Measurements from ENCODE around the gene PACS1.

The PACS1 gene

GRCh38 chr11:66050581-66051231 is 19.4 kb upstream of the PACS1 start:
- FAIRE-seq, result no peak

DNA sequence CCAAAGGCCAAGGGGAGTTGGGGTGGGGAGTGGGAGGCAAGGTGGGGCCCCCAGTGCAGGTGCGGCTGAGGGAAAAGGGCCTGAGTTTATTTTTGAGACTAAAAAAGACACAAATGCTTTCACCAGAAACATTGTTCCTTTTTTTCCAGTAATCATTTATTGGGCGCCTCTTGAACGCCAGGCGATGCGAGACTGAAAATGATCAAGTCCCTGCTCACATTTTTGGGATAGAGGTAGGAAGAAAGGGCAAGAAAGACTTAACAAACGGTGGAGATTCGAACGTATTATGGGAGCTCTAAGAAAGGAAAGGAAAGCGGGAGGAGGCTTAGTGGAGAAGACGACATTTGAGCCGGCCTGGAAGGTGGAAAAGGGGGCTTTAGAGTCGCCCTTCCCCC is 18.7 kb upstream of the PACS1 start:
- no peak for FAIRE-seq

- FAIRE-seq, result peak; percentile 91
Observed at GRCh38 chr11:66051766-66052663, 18.1 kb upstream of the PACS1 start, which contains the start of gene SF3B2. Gene SF3B2 (plus strand): TSS chr11:66052364. CDS start chr11:66052385, 21 bp downstream.

DNA sequence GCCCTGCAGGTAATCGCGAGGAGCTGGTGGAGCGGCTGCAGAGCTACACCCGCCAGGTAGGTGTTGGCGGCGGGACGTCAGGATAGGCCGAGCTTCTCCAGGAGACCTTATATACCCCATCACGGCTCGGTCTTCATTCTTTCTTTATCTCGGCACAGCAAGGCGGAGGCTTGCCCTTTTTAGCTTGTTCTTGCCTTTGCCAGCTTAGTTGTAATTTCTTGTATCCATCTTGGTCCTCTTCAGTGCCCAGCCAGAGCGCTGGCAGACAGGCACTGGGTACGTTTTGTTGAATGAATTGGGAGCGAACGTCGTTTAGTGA is 17.4 kb upstream of the PACS1 start:
- no peak for FAIRE-seq

- FAIRE-seq, result no peak
Observed at GRCh38 chr11:66055021-66055420, 15.1 kb upstream of the PACS1 start.

DNA sequence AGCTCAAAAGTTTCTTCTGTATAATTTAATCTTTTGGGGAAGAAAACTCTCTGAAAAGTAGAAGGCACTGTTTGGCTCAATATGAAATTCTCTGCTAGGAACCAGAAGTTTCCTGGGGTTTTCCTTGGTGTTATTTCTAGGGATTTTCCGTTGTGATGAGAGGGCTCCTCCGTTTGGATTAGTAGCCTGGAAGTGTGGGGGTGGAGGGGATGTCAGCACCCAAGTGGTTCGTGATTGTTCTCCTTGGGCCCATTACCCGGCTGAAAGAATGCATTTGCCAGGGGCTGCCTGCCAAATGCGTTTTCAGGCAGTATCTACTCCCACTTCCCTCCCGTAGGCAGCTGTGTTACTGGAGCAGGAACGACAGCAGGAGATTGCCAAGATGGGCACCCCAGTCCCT is 13.6 kb upstream of the PACS1 start:
- no peak for FAIRE-seq

GRCh38 chr11:66059966-66060680 is 9.9 kb upstream of the PACS1 start:
- FAIRE-seq, result no peak

- FAIRE-seq, result no peak
Observed at GRCh38 chr11:66061268-66061667, 8.8 kb upstream of the PACS1 start.

- peak; percentile 44 for FAIRE-seq
Observed at GRCh38 chr11:66062408-66062807, 7.7 kb upstream of the PACS1 start.

DNA sequence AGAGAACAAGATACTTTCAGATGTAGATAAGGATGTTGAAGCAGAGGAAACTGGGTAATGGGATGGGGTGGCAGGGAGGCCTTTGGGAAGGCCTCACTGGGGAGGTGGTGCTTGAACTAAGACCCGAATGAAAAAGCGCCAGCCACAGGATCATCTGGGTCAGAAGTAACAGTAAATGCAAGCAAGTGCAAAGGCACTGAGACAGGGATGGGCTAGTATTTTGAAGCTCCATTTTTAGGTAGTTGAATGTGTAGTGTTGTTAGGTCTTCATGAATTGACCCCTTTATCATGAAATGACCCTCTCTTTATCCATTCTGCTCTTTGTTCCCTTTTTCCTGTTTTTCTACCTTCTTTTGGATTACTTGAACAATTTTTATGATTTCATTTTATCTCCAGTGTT is 6.2 kb upstream of the PACS1 start:
- FAIRE-seq, result no peak

DNA sequence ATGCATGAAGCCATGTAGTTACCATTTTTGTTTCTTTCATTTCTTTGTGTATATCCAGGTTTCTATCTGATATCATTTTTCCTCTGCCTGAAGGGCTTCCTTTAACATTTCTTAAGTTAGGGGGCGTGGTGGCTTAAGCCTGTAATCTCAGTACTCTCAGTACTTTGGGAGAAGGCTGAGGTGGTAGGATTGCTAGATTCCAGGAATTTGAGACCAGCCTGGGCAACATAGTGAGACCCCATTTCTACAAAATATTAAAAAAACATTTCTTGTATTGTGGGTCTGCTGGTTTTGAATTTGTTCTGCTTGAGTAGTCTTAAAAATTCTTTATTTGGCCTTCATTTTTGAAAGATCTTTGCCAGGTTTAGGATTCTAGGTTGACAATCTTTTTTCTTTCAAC is 5.5 kb upstream of the PACS1 start:
- no peak for FAIRE-seq

DNA sequence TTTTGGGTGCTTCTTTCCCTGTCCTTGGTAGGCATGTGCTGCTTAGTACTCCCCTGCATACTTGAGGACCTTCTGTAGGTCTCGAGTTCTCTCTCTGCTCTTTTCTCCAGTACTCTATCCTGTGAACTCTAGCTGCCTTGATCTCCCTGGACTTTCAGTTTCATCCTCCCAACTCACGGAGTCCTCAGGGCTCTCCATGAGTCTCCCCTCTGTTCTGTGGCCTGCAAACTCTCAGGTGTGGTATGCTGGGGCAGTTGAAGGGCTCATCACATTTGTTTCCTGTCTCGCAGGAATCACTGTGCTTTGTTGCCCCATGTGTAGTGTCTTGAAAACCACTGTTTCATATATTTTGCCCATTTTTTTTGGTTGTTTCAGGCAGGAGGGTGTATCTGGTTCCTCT is 3.3 kb upstream of the PACS1 start:
- no peak for FAIRE-seq

- no peak for FAIRE-seq
Observed at GRCh38 chr11:66067640-66068039, 2.4 kb upstream of the PACS1 start.

DNA sequence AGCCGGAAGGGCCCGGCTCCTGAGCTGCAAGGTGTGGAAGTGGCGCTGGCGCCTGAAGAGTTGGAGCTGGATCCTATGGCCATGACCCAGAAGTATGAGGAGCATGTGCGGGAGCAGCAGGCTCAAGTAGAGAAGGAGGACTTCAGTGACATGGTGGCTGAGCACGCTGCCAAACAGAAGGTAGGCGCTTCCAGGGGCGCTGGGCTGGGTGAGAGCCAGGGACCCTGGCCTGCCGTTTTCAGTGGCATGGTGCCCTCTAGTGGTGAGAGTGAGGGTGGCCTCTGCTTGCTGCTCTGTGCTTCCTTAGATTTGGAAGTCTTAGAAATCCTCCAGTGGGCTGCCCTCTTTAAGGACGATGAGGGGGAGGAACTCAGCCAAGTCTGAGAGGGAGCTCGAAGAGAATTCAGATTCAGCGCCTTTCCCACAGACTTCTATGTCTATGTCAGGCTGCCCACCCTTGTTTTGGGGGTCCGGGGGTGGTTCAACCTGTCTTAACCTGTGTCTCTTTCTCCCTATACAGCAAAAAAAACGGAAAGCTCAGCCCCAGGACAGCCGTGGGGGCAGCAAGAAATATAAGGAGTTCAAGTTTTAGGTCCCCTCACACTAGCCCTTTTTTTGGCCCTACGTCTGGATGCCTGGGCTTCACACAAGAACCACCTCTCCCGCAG is 1.8 kb upstream of the PACS1 start:
- FAIRE-seq, result peak; percentile 85

- no peak for FAIRE-seq
Observed at GRCh38 chr11:66068923-66069714, 953 bp upstream of the PACS1 start.

DNA sequence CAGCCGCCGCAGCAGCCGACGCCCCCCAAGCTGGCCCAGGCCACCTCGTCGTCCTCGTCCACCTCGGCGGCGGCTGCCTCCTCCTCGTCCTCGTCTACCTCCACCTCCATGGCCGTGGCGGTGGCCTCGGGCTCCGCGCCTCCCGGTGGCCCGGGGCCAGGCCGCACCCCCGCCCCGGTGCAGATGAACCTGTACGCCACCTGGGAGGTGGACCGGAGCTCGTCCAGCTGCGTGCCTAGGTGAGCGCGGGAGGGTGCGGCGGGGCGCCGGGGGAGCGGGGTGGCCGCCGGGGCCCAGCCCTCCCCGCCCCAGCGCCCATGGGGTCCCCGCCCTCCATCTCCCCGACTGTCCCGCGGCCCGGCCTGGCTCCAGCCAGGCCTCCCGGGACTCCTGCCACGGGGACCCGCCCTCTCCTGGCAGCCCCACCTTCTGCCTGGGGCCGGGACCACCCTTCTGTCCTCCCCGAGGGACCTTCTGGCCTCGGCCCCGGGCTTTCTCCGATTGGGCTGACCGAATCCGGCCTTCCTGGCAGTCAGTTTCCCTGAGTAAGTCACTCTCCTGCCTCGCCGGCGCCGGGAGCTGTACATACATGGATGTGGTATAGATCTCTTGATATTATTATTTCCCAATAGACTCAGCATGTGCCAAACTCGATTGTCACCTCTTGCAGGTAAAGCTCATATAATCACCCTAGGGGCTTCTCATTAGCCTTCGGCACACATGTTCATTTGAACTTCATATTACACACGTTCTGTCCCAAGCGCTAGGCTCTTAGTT is 720 bp downstream of the PACS1 start:
- FAIRE-seq, result no peak

DNA sequence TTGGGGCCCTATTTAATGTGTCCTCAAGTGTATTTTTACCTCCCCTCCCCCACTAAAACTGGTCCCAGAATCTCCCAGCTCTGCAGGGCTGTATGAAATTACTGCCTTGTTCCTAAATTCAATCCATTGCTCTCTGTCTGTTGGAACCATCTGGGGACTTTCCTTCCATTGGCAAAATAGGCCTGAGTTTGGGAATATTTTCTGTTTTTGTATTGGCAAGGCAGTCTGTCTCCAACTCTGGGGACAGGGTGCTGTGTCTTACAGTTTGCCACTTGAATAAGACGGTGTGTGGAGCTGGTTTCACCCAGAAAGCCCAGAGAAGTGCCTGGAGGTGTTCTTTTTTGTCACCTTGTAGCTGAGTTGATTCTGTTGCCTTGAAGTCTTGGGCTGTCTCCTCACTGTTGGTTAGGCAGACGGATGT is 1.3 kb downstream of the PACS1 start:
- no peak for FAIRE-seq

DNA sequence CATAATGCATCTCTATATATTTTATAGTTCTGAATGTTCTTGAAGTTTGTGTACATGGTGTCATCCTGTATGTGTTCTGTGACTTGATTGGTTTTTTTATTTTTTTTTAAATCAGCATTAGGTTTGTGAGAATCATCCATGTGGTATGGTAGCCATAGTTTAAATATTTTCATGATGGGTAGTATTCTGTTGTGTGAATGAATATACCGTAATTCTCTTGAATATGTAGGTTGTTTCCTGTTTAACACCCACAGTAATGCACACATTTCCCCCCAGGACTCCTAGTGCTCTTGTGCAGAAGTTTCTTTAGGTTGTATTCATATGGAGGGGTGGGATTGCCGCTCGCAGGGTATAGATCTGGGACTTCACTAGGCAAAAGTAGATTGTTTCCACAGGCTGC is 2.0 kb downstream of the PACS1 start:
- FAIRE-seq, result no peak

DNA sequence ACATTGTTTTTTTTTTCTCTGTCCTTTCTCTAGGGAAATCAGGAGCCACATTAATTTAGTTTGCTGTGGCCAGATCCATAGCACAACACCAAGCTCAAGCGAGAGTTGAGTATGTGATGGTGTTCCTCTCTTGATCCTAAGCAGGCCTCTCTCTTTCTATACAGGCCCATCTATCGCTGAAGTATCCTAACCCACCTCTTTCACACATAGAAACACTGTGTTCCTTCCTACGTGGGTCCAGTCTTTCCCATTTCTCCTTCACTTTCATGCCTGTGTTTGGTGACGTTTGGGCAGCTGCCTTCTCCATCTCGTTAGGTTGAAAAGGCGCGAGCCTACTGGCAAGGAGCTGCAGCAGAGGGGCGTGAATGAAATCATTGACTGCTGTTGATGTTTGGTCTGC is 2.4 kb downstream of the PACS1 start:
- FAIRE-seq, result no peak

DNA sequence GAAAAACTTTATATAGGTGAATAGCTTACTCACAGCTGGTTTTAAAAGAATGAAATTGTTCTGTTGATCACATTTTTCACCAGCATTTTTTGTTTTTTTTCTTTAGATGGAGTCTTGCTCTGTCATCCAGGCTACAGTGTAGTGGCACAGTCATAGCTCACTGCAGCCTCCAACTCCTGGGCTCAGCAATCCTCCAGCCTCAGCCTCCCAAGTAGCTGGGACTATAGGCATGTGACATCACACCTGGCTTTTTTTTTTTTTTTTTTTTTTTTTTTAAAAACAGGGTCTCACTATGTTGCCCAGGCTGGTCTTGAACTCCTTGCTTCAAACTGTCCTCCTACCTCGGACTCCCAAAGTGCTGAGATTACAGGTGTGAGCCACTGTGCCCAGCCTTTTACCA is 3.6 kb downstream of the PACS1 start:
- FAIRE-seq, result no peak

DNA sequence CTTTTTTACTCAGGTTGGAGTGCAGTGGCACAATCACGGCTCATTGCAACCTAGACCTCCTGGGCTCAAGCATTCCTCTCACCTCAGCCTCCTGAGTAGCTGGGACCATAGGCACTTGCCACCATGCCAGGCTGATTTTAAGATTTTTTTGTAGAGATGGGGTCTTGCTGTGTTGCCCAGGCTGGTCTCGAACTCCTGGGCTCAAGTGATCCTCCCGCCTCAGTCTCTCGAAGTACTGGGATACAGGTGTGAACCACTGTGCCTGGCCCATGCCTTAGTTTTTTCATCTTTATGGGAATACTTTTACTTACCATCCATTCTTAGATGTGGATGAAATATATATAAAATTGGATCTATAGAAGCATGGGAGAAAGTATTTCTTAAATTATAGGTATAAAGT is 5.2 kb downstream of the PACS1 start:
- no peak for FAIRE-seq

DNA sequence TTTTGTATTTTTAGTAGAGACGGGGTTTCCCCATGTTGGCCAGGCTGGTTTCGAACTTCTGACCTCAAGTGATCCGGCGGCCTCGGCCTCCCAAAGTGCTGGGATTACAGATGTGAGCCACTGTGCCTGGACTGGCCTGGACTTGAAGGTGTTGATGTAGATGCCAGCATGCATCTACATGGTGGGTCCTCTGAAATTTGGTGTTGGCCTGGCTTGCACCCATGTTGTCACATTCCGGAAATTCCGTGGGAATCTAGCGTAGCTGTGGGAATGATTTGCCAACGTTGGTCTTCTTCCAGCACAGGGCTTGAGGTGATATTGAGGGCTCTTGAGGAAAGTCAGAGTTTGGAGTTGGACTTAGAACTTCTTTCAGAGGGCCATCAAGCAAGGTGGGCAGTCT is 6.5 kb downstream of the PACS1 start:
- FAIRE-seq, result no peak

All from G401.6 (cell line).